T-helper 1 cell treated with Interleukin-12 subunit alpha and Interleukin-12 subunit beta and Interleukin-4 antibody, amounts not matched to agents 30 μg/mL and 1 μg/mL, for 36 hours (primary cell): Measurements from ENCODE around the gene RNF169.

ENCODE experiments used
- H3K27ac Mint-ChIP-seq: one replicate; pipeline ENCODE4 v1.8.0; 2021; ENCODE audit warnings: mild to moderate bottlenecking, mixed read lengths
- H3K27me3 Mint-ChIP-seq: one replicate; pipeline ENCODE4 v1.8.0; 2021; ENCODE audit warnings: low read depth, mixed read lengths
- H3K36me3 Mint-ChIP-seq: one replicate; pipeline ENCODE4 v1.8.0; 2021; ENCODE audit warnings: low read depth, mixed read lengths
- H3K4me1 Mint-ChIP-seq: one replicate; pipeline ENCODE4 v1.8.0; 2021; ENCODE audit warnings: low read depth, mixed read lengths
- H3K4me3 Mint-ChIP-seq: one replicate; pipeline ENCODE4 v1.8.0; 2021; ENCODE audit warnings: mild to moderate bottlenecking, moderate library complexity, mixed read lengths
- H3K9me3 Mint-ChIP-seq: one replicate; pipeline ENCODE4 v1.8.0; 2021; ENCODE audit warnings: mixed read lengths

Gene RNF169

GRCh38 chr11:74844072-74844471, 95.4 kb downstream of the RNF169 start:
- H3K9me3 Mint-ChIP-seq, result no peaks in the 10 kb centered on the region
- H3K4me1 Mint-ChIP-seq, result peaks cover 2% of the 10 kb centered on the region
- H3K27ac Mint-ChIP-seq, result no peak overlapping the region

GRCh38 chr11:74844865-74845264, 96.2 kb downstream of the RNF169 start:
- Mint-ChIP-seq H3K9me3 (no peaks in the 10 kb centered on the region), H3K27me3 (no peaks in the 10 kb centered on the region), H3K4me1 (peaks cover 2% of the 10 kb centered on the region), H3K4me3 (no peak overlapping the region), H3K27ac (no peak overlapping the region), H3K36me3 (peaks cover 24% of the 10 kb centered on the region)

More at GRCh38 chr11:74844072-74844471, 95.4 kb downstream of the RNF169 start:
- Mint-ChIP-seq H3K36me3 (peaks cover 24% of the 10 kb centered on the region), H3K4me3 (no peak overlapping the region), H3K27me3 (no peaks in the 10 kb centered on the region)

GRCh38 chr11:74845978-74846517, 97.4 kb downstream of the RNF169 start:
- H3K9me3 Mint-ChIP-seq, result no peaks in the 10 kb centered on the region
- H3K36me3 Mint-ChIP-seq, result peaks cover 22% of the 10 kb centered on the region
- no peak overlapping the region for H3K27ac Mint-ChIP-seq
- H3K4me3 Mint-ChIP-seq, result no peak overlapping the region
- H3K4me1 Mint-ChIP-seq, result peaks cover 2% of the 10 kb centered on the region
- no peaks in the 10 kb centered on the region for H3K27me3 Mint-ChIP-seq

GRCh38 chr11:74846770-74847169, 98.1 kb downstream of the RNF169 start:
- Mint-ChIP-seq H3K4me1 (peaks cover 2% of the 10 kb centered on the region), H3K36me3 (peaks cover 26% of the 10 kb centered on the region), H3K9me3 (no peaks in the 10 kb centered on the region), H3K4me3 (no peak overlapping the region), H3K27ac (no peak overlapping the region), H3K27me3 (no peaks in the 10 kb centered on the region)

- H3K27ac Mint-ChIP-seq, result no peak overlapping the region
These were observed 98.7 kb downstream of the RNF169 start for GRCh38 chr11:74847395-74847794.

GRCh38 chr11:74847895-74848294, 99.2 kb downstream of the RNF169 start:
- Mint-ChIP-seq H3K4me3 (no peak overlapping the region), H3K27ac (no peak overlapping the region), H3K9me3 (no peaks in the 10 kb centered on the region), H3K27me3 (no peaks in the 10 kb centered on the region), H3K4me1 (peaks cover 2% of the 10 kb centered on the region), H3K36me3 (peaks cover 24% of the 10 kb centered on the region)

More at GRCh38 chr11:74847395-74847794, 98.7 kb downstream of the RNF169 start:
- Mint-ChIP-seq H3K4me3 (no peak overlapping the region), H3K4me1 (peaks cover 2% of the 10 kb centered on the region), H3K9me3 (no peaks in the 10 kb centered on the region), H3K36me3 (peaks cover 25% of the 10 kb centered on the region), H3K27me3 (no peaks in the 10 kb centered on the region)

- H3K27me3 Mint-ChIP-seq, result no peaks in the 10 kb centered on the region
- no peak overlapping the region for H3K4me3 Mint-ChIP-seq
- H3K36me3 Mint-ChIP-seq, result peaks cover 27% of the 10 kb centered on the region
- peaks cover 2% of the 10 kb centered on the region for H3K4me1 Mint-ChIP-seq
- H3K9me3 Mint-ChIP-seq, result no peaks in the 10 kb centered on the region
- no peak overlapping the region for H3K27ac Mint-ChIP-seq
These were observed 101.1 kb downstream of the RNF169 start for GRCh38 chr11:74849525-74850391.

GRCh38 chr11:74853223-74853622, 104.6 kb downstream of the RNF169 start:
- H3K27ac Mint-ChIP-seq, result no peak overlapping the region
- H3K4me1 Mint-ChIP-seq, result no peaks in the 10 kb centered on the region
- no peaks in the 10 kb centered on the region for H3K27me3 Mint-ChIP-seq
- no peak overlapping the region for H3K4me3 Mint-ChIP-seq
- peaks cover 23% of the 10 kb centered on the region for H3K36me3 Mint-ChIP-seq
- no peaks in the 10 kb centered on the region for H3K9me3 Mint-ChIP-seq

- Mint-ChIP-seq H3K36me3 (peaks cover 68% of the 10 kb centered on the region), H3K4me1 (no peaks in the 10 kb centered on the region), H3K4me3 (no peak overlapping the region), H3K27ac (no peak overlapping the region), H3K27me3 (no peaks in the 10 kb centered on the region), H3K9me3 (peaks cover 41% of the 10 kb centered on the region)
These were observed 112.1 kb downstream of the RNF169 start for GRCh38 chr11:74860743-74861142.

GRCh38 chr11:74863410-74863809, 114.8 kb downstream of the RNF169 start:
- Mint-ChIP-seq H3K4me3 (no peak overlapping the region), H3K4me1 (no peaks in the 10 kb centered on the region), H3K27me3 (no peaks in the 10 kb centered on the region), H3K27ac (no peak overlapping the region), H3K9me3 (peaks cover 68% of the 10 kb centered on the region), H3K36me3 (peaks cover 81% of the 10 kb centered on the region)

GRCh38 chr11:74866557-74866956, 117.9 kb downstream of the RNF169 start:
- Mint-ChIP-seq H3K4me1 (no peaks in the 10 kb centered on the region), H3K4me3 (no peak overlapping the region), H3K36me3 (peaks cover 86% of the 10 kb centered on the region), H3K9me3 (peaks cover 86% of the 10 kb centered on the region), H3K27ac (no peak overlapping the region), H3K27me3 (no peaks in the 10 kb centered on the region)

GRCh38 chr11:74870485-74870884, 121.8 kb downstream of the RNF169 start:
- no peak overlapping the region for H3K27ac Mint-ChIP-seq
- H3K4me3 Mint-ChIP-seq, result no peak overlapping the region
- H3K36me3 Mint-ChIP-seq, result peaks cover 78% of the 10 kb centered on the region
- H3K27me3 Mint-ChIP-seq, result no peaks in the 10 kb centered on the region
- H3K9me3 Mint-ChIP-seq, result peaks cover 75% of the 10 kb centered on the region
- no peaks in the 10 kb centered on the region for H3K4me1 Mint-ChIP-seq

GRCh38 chr11:74871037-74871436, 122.4 kb downstream of the RNF169 start:
- Mint-ChIP-seq H3K36me3 (peaks cover 78% of the 10 kb centered on the region), H3K27me3 (no peaks in the 10 kb centered on the region), H3K9me3 (peaks cover 75% of the 10 kb centered on the region), H3K27ac (no peak overlapping the region), H3K4me1 (no peaks in the 10 kb centered on the region), H3K4me3 (no peak overlapping the region)

GRCh38 chr11:74877132-74877531, 128.5 kb downstream of the RNF169 start:
- Mint-ChIP-seq H3K27me3 (no peaks in the 10 kb centered on the region), H3K4me1 (no peaks in the 10 kb centered on the region), H3K4me3 (no peak overlapping the region), H3K36me3 (peaks cover 41% of the 10 kb centered on the region), H3K9me3 (peaks cover 27% of the 10 kb centered on the region), H3K27ac (no peak overlapping the region)
